Brain microvascular endothelial cell (primary cell): ENCODE results near the gene BST2.
"Not testable (repeated sequence)": the region's sequence is repeated elsewhere in the genome, so short reads cannot be mapped to it uniquely, and the experiment has no call there.

Experiments
- DNase-seq: peaks from one replicate; pipeline ENCODE4 v3.0.0-alpha.2; 2020
- H3K27ac ChIP-seq: fragments of 250-450 bp; sonication (Bioruptor Pico); 2 replicates; pipeline ENCODE4 v1.5.1; 2020; ENCODE audit warnings: mild to moderate bottlenecking, moderate library complexity
- H3K27me3 ChIP-seq: fragments of 250-450 bp; sonication (Bioruptor Pico); replicated peaks from 2 replicates; pipeline ENCODE4 v1.5.1; 2020; ENCODE audit warnings: mild to moderate bottlenecking
- H3K36me3 ChIP-seq: fragments of 250-450 bp; sonication (Bioruptor Pico); replicated peaks from 2 replicates; pipeline ENCODE4 v1.5.1; 2020; ENCODE audit warnings: mild to moderate bottlenecking
- H3K4me3 ChIP-seq: 2 replicates; pipeline ENCODE4 v1.5.1; 2011; ENCODE audit warnings: low read depth, mild to moderate bottlenecking, control low read depth, low read length, moderate library complexity
- in situ Hi-C: cut with HindIII; loops from 2 replicates; pipeline ENCODE4 v1.10.0; 2017; ENCODE audit warnings: low sequenced_read_pairs, low pct_ligation_motif_present
- TF ChIP-seq, protein P1 (sequence below): IDR thresholded peaks from 2 replicates; pipeline ENCODE4 v1.5.1; 2011; ENCODE audit warnings: low read depth, mild to moderate bottlenecking, moderate library complexity, low read length, control low read depth, inconsistent platforms; ENCODE audit errors: missing control alignments

Gene BST2

DNA sequence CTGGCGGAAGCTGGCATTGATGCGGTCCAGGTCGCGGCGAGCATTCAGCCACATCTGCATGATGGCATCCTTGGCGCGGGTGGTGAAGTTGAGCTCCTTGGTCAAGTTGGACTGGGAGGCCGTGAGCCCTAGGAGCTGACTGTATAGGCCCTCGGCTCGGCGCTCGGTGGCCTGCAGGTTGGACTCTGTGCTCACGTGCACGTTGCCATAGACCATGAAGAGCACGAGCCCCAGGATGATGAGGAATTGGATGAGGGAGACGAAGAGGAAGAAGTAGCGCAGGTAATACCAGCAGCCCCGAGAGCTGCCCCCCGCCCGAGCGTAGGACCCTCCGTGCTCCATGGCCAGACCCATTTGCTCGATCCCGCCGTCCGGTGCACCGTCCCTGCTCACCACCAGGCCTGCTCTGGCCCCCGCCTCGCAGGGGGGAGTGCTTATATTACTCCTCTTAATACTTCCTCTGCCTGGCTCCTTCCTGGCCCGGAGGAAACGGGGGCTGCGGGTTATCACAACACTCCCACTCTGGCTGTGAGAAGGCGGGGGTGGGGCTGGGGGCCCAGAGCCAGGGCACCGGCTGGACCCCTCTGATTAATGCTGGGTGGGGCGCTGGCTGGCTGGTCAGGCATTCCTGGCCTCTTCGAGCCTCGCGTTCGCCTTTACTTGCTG is 28.4 kb downstream of the BST2 start, which contains the start of gene PLVAP:
Gene PLVAP (minus strand): TSS at position 408 of the 666 bp plus-strand sequence. CDS start 54 bp downstream, at position 354.
- Histone ChIP-seq H3K27me3 (no peaks in the 10 kb centered on the region), H3K27ac (no peak within 1 kb of the TSS), H3K4me3 (no peak within 1 kb of the TSS), H3K36me3 (no peaks in the 10 kb centered on the region)
- DNase-seq, result no peak
- TF ChIP-seq, protein P1, sequence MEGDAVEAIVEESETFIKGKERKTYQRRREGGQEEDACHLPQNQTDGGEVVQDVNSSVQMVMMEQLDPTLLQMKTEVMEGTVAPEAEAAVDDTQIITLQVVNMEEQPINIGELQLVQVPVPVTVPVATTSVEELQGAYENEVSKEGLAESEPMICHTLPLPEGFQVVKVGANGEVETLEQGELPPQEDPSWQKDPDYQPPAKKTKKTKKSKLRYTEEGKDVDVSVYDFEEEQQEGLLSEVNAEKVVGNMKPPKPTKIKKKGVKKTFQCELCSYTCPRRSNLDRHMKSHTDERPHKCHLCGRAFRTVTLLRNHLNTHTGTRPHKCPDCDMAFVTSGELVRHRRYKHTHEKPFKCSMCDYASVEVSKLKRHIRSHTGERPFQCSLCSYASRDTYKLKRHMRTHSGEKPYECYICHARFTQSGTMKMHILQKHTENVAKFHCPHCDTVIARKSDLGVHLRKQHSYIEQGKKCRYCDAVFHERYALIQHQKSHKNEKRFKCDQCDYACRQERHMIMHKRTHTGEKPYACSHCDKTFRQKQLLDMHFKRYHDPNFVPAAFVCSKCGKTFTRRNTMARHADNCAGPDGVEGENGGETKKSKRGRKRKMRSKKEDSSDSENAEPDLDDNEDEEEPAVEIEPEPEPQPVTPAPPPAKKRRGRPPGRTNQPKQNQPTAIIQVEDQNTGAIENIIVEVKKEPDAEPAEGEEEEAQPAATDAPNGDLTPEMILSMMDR, result peak; percentile 2
- in situ Hi-C loops, result no loop called here

DNA sequence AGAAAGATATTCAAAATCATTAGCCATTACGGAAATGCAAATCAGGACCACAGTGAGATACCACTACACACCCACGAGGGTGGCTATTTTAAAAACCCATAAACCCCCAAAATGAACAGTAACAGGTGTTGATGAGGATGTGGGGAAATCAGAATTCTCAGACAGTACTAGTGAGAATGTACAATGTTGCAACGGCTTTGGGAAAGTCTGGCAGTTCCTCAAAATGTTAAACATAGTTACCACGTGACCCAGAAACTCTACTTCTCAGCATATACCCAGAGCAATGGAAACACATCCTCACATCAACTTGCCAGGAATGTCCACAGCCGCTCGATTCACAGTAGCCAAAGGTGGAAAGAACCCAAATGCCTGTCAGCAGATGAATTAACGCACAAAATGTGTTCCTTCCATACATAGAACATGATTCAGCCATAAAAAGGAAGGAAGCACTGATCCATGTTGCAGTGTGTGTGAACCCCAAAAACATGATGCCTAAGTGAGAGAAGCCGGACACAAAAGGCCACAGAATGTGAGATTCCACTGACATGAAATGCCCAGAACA is 35.3 kb downstream of the BST2 start:
- no peak for DNase-seq
- H3K27me3 ChIP-seq, result no peaks in the 10 kb centered on the region
- H3K27ac ChIP-seq, result no peak overlapping the region
- no peak overlapping the region for H3K4me3 ChIP-seq
- in situ Hi-C loops, result no loop called here
- TF ChIP-seq, protein P1, result no peak
- no peaks in the 10 kb centered on the region for H3K36me3 ChIP-seq

DNA sequence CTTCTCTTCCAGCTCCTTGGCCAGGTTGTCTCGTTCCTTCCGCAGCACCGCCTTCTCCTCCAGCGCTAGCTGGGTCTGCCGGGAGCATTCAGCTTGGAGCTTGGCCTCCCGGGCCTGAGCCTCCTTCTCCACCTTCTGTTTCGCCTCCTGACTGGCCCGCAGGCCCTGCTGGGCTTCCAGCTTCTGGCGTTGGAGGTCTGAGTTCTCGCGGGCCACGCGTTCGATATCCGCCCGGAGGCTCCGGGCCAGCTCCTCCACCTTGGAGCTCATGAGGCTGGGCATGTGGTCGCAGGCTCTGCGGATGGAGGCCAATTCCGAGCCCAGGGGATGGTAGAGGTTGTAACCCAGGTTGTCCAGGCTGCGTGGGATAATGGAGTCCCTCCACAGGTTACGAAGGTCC is 40.1 kb downstream of the BST2 start:
- no peaks in the 10 kb centered on the region for H3K36me3 ChIP-seq
- no peak overlapping the region for H3K27ac ChIP-seq
- TF ChIP-seq, protein P1, result no peak
- no peaks in the 10 kb centered on the region for H3K27me3 ChIP-seq
- no peak overlapping the region for H3K4me3 ChIP-seq
- in situ Hi-C loops, result no loop called here
- DNase-seq, result no peak

DNA sequence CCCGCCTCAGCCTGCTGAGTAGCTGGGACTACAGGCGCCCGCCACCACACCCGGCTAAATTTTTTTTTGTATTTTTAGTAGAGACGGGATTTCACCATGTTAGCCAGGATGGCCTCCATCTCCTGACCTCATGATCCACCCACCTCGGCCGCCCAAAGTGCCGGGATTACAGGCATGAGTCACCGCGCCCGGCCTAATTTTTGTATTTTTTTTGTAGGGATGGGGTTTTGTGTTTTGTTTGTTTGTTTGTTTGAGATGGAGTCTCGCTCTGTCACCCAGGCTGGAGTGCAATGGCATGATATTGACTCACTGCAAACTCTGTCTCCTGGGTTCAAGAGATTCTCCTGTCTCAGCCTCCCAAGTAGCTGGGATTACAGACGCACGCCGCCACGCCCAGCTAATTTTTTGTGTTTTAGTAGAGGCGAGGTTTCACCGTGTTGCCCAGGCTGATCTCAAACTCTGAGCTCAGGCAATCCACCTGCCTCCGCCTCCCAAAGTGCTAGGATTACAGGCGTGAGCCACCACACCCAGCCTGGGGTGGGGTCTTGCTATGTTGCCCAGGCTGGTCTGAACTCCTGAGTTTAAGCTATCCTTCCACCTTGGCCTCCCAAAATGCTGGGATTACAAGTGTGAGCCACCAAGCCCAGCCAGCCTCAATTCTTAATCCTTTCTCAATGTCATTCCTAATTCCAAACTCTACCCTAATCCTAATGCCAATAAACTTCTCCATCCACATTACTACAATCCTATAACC is 41.4 kb downstream of the BST2 start:
- in situ Hi-C loops, H3K27me3 ChIP-seq, H3K27ac ChIP-seq, H3K4me3 ChIP-seq, H3K36me3 ChIP-seq, DNase-seq: not testable (repeated sequence)

DNA sequence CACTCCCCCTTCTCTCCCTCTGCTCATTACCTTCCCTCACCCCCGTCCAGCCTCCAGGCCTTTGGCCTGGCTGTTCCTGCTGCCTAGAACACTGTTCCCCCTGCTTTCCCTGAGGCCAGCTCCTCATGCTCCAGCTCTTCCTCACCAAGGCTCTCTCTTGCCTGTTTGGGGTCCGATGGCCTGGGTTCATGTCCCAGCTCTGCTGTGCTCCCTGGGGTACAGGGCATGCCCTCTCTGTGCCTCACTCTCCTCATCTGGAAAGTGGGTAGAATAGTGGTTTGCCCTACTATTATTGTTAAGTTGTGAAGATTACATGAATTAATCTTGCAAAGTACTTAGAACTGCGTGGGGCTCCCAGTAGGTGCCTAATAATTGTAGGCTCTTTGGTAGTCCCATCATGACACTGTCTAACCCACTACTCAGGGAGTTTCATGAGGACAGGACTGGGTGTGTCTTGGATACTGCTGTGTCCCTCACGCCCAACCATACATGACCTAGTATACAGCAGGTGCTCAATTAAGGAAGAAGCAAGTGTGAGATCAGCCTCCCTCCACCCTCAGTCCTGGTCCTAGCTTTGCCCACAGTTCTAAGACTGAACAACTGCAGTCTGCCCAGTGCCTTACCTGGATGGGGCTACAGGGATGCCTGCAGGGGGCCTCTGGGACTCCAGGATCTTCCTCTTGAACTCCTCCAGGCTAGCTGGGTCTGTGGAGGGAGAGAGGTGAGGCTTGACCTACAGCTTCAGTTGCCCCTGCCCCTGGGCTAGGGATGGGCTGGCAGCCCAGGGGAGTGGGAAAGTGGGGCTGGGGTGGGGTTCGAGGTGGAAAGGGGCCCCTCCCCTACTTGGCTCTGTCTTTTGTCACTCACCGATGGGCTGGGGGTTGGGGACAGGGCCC is 45.3 kb downstream of the BST2 start:
- Histone ChIP-seq H3K36me3 (no peaks in the 10 kb centered on the region), H3K27me3 (no peaks in the 10 kb centered on the region), H3K27ac (no peak overlapping the region), H3K4me3 (no peak overlapping the region)
- no peak for DNase-seq
- in situ Hi-C loops, result no loop called here
- TF ChIP-seq, protein P1, result no peak
